Osteoblast (primary cell): ENCODE results near the gene MYDGF. TPM values are rescaled to one million over a fixed set of nuclear protein-coding genes. Genes with fewer than 3 reads are reported as not detected.
A peak's percentile ranks its signal among the peaks of the same experiment; 100 is the strongest.

Source experiments
- DNase-seq: peaks from one replicate; pipeline ENCODE4 v3.0.0; 2011; ENCODE audit warnings: low spot score, mixed read lengths; ENCODE audit not compliant: insufficient read length; ENCODE audit errors: missing footprints
- H2AFZ ChIP-seq: 2 replicates; pipeline ENCODE4 v1.6.0; 2011; ENCODE audit warnings: mild to moderate bottlenecking, low read length
- H3K27ac ChIP-seq: 2 replicates; pipeline ENCODE4 v1.5.1; 2011; ENCODE audit warnings: mild to moderate bottlenecking, low read depth, low read length, moderate library complexity
- H3K27me3 ChIP-seq: 2 replicates; pipeline ENCODE4 v1.6.0; 2012; ENCODE audit warnings: mild to moderate bottlenecking, control low read depth, inconsistent platforms, low read length, moderate library complexity; ENCODE audit not compliant: insufficient read depth
- H3K36me3 ChIP-seq: 2 replicates; pipeline ENCODE4 v1.5.1; 2011; ENCODE audit warnings: mild to moderate bottlenecking, low read length, control low read depth, moderate library complexity; ENCODE audit not compliant: insufficient read depth
- H3K4me1 ChIP-seq: 2 replicates; pipeline ENCODE4 v1.5.1; 2011; ENCODE audit warnings: mild to moderate bottlenecking, low read length, control low read depth, moderate library complexity; ENCODE audit not compliant: insufficient read depth
- H3K4me2 ChIP-seq: 2 replicates; pipeline ENCODE4 v1.6.0; 2011; ENCODE audit warnings: mild to moderate bottlenecking, low read length; ENCODE audit not compliant: insufficient read depth
- H3K4me3 ChIP-seq: fragments of 200-600 bp; sonication (generic); 3 replicates; pipeline ENCODE4 v1.5.1; 2012; ENCODE audit warnings: mild to moderate bottlenecking, low read length, inconsistent platforms; ENCODE audit not compliant: insufficient read depth
- H3K79me2 ChIP-seq: 2 replicates; pipeline ENCODE4 v1.6.0; 2012; ENCODE audit warnings: mild to moderate bottlenecking, low read length, control low read depth, inconsistent platforms; ENCODE audit not compliant: insufficient read depth
- H3K9me3 ChIP-seq: 2 replicates; pipeline ENCODE4 v1.5.1; 2011; ENCODE audit warnings: low read depth, low read length, control low read depth
- H4K20me1 ChIP-seq: 2 replicates; pipeline ENCODE4 v1.6.0; 2012; ENCODE audit warnings: mild to moderate bottlenecking, low read length, control low read depth; ENCODE audit not compliant: insufficient read depth
- total RNA-seq: library from RNA; depleted of rRNA; stranded (reverse); fragments of >200 nt; gene quantifications from 2 replicates; pipeline ENCODE4 v1.2.3, GENCODE V29; 2012
- TF ChIP-seq, protein P1 (sequence below): IDR thresholded peaks from 2 replicates; pipeline ENCODE4 v1.5.1; 2011; ENCODE audit warnings: mild to moderate bottlenecking, low read depth, low read length, moderate library complexity; ENCODE audit errors: extremely low read depth

MYDGF gene
- total RNA-seq, 1 donor: 152 TPM

DNA sequence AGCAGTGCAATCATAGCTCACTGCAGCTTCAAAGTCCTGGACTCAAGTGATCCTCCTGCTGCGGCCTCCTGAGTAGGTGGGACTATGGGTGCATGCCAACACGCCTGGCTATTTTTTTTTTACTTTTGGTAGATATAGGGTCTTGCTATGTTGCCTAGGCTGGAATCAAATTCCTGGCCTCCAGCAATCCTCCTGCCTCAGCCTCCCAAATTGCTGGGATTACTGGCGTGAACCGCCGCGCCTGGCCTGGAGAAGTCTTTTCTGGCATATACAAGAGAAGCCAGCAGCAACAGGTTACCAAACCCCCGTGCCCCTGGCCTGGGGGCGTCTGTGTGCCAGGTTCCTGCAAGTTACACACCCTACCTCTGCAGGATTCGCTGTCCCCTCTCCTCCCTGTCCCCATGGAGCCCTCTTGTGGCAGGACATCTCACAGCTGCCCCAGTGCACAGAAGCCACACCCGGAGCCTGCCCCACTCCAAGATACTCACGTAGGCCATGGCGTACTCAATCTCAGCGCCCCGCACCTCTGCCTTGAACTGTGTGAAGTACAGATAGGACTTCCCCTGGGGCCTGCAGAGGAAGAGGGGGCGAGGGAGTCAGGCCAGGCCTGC, 9.9 kb downstream of the MYDGF start:
- Histone ChIP-seq H3K4me1 (peaks cover 4% of the 10 kb centered on the region), H3K36me3 (peaks cover 55% of the 10 kb centered on the region), H3K4me2 (no peak overlapping the region), H4K20me1 (peaks cover 29% of the 10 kb centered on the region), H3K27me3 (no peaks in the 10 kb centered on the region), H3K9me3 (peaks cover 4% of the 10 kb centered on the region), H3K4me3 (no peak overlapping the region), H2AFZ (no peak overlapping the region), H3K27ac (no peak overlapping the region), H3K79me2 (peaks cover 12% of the 10 kb centered on the region)
- DNase-seq: peak; percentile 77
- TF ChIP-seq, protein P1, sequence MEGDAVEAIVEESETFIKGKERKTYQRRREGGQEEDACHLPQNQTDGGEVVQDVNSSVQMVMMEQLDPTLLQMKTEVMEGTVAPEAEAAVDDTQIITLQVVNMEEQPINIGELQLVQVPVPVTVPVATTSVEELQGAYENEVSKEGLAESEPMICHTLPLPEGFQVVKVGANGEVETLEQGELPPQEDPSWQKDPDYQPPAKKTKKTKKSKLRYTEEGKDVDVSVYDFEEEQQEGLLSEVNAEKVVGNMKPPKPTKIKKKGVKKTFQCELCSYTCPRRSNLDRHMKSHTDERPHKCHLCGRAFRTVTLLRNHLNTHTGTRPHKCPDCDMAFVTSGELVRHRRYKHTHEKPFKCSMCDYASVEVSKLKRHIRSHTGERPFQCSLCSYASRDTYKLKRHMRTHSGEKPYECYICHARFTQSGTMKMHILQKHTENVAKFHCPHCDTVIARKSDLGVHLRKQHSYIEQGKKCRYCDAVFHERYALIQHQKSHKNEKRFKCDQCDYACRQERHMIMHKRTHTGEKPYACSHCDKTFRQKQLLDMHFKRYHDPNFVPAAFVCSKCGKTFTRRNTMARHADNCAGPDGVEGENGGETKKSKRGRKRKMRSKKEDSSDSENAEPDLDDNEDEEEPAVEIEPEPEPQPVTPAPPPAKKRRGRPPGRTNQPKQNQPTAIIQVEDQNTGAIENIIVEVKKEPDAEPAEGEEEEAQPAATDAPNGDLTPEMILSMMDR: peak; percentile 12

- Histone ChIP-seq H2AFZ (no peak overlapping the region), H3K27me3 (no peaks in the 10 kb centered on the region), H3K79me2 (no peaks in the 10 kb centered on the region), H3K4me2 (no peak overlapping the region), H4K20me1 (peaks cover 17% of the 10 kb centered on the region), H3K9me3 (peaks cover 4% of the 10 kb centered on the region), H3K4me3 (no peak overlapping the region), H3K36me3 (peaks cover 43% of the 10 kb centered on the region), H3K27ac (no peak overlapping the region), H3K4me1 (peaks cover 4% of the 10 kb centered on the region)
- DNase-seq: peak; percentile 35
- TF ChIP-seq, protein P1: no peak
Observed at GRCh38 chr19:4657835-4658234, 12.3 kb downstream of the MYDGF start.

DNA sequence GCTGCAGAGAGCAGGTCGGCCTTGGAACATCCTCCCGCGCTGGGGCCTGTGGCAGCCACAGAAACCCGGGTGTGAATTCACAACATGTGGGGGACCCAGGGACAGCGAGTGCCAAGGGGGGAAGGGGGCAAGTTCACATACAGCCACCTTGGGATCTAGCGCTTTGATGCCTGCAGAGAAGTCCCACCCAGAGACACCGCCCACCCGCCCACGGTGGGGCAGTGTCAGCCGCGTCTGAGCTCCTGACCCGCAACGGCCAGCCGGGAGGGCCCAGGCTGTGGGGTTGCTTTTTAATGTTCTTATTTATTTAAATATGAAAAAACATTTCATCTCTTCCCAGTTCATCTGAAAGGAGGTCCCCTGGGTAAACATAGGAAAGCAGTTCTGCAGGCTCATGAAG, 12.9 kb downstream of the MYDGF start:
- Histone ChIP-seq H3K9me3 (peaks cover 4% of the 10 kb centered on the region), H4K20me1 (peaks cover 14% of the 10 kb centered on the region), H3K79me2 (no peaks in the 10 kb centered on the region), H3K27ac (no peak overlapping the region), H2AFZ (no peak overlapping the region), H3K4me3 (no peak overlapping the region), H3K4me2 (no peak overlapping the region), H3K36me3 (peaks cover 45% of the 10 kb centered on the region), H3K27me3 (no peaks in the 10 kb centered on the region), H3K4me1 (peaks cover 4% of the 10 kb centered on the region)
- DNase-seq: peak; percentile 45
- TF ChIP-seq, protein P1: no peak

- DNase-seq: peak; percentile 38
- H4K20me1 ChIP-seq: peaks cover 9% of the 10 kb centered on the region
- H3K4me3 ChIP-seq: no peak overlapping the region
- H2AFZ ChIP-seq: no peak overlapping the region
- H3K27me3 ChIP-seq: no peaks in the 10 kb centered on the region
- TF ChIP-seq, protein P1: no peak
- no peak overlapping the region for H3K4me2 ChIP-seq
- peaks cover 45% of the 10 kb centered on the region for H3K36me3 ChIP-seq
- peaks cover 4% of the 10 kb centered on the region for H3K9me3 ChIP-seq
- no peaks in the 10 kb centered on the region for H3K79me2 ChIP-seq
- H3K27ac ChIP-seq: no peak overlapping the region
- H3K4me1 ChIP-seq: peaks cover under 1% of the 10 kb centered on the region
Observed at GRCh38 chr19:4656102-4656501, 14.0 kb downstream of the MYDGF start.
